GM19035 (cell line): ENCODE data around the gene PRKN.

Experiments
- ATAC-seq: cut with Tn5 transposase; IDR thresholded peaks from one replicate; pipeline ENCODE4 v1.9.1; 2021; ENCODE audit not compliant: unreplicated experiment

The PRKN gene

GRCh38 chr6:161749576-161749975 is 978.0 kb downstream of the PRKN start:
- ATAC-seq, result no peak

- ATAC-seq, result no peak
Observed at GRCh38 chr6:161748535-161749416, 978.8 kb downstream of the PRKN start.

DNA sequence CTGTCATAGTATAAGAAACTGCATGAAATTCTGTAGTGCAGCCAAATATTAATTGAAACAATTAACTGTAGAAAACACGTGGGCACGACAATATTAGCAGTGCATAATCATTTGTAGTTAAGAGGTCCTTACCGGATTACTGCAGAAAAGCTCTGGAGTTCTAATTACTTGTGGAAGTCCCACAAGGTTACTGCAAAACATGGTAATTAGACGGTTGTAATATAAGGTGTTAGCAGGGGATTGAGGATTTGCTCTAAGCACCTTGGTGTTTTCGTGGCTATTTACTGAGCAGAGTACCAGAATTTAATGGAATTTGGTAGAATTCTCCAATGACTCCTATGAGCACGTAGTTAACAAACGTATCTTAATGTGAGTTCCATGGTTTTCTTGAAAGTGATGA is 980.1 kb downstream of the PRKN start:
- ATAC-seq, result no peak

DNA sequence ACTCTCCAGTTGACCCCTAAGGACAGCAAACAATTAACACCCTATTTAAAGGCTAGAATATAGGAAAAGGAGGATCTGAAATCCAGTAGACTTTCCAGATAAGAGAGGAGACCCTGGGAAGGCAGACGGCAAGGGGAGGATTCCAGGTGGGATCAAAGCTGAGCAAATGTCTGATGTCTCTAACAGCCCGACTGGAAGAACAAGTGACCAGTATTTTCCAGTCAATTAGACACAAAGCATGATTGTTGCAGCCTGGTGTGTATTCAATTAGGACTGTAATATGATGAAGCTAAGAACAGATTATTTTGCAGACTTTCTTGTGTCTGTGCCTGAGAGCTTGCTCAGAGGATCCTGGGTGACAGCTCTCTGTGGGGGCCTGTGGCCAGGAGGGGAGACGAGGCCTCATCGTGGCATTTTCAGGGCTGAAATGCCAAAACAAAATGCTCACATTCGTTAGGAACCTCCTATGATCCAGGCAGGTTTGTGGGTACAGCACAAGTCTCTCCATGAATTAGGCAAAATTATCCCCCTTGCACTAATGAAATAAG is 981.9 kb downstream of the PRKN start:
- no peak for ATAC-seq

DNA sequence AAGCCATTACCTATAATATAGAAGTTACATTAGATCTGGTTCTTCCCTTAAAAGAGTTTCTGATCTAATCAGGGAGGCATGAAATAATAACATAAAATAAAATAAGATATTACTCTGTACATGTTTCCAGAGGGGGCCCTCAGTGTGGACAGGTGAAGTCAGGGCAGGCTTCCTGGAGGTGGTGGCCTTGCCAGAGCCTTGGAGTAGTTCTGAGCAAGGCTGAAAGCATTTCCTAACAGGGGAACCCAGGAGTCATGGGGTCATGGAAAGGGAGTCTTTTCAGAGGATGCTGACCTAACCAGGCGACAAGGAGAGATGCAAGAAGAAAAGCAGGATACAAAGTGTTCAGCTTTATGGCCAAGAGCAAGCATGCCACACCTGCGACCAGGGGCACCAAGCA is 982.4 kb downstream of the PRKN start:
- ATAC-seq, result no peak

- no peak for ATAC-seq
Observed at GRCh38 chr6:161744211-161745067, 983.1 kb downstream of the PRKN start.

DNA sequence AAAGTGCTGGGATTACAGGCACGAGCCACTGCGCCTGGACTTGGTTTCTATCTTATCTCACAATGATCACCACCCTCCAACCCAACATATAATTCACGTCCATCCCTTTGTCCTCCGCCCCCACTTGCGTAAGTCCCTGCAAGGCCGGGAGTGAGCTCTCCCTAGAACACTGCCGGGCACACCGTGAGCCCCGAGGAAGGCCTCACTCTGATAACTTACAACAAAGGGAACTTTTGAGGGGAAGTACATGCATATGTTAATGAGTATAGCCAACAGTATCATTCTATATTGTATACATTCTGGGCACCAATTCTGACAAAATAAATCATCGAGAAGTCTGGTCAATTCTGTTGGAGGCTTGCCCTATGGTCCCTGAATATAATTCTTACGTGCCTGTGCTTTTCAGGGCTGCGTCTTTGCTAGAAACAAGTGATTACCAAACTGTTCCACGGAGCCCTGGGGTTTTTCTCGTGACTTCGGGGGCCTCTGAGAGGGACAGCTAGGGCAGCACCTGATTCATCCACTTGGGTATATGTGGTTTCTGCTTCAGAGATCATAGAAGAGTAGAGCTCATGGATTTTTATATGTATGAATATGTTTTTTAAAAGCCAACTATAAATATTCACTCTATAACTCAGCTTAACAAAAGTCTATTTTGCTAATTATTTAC is 983.9 kb downstream of the PRKN start:
- no peak for ATAC-seq

DNA sequence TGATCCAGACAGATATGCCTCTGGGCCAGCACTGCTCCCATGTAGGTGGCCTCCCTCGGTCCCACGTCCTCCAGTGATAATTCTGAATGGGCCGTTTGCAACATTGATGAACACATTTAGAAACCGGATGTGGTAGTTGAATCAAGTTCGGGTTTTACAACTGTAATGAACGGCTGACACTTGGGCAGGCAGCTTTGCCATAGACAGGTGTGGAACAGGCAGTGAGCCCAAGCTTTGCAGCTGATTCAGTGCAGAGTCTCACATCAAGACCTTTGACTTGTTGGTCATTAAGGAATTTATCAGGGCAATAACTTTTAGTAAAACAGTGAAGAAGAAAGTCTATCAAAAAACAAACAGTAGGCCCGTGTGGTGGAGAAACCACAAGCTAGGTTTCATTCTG is 987.1 kb downstream of the PRKN start:
- no peak for ATAC-seq

- ATAC-seq, result no peak
Observed at GRCh38 chr6:161736781-161737292, 990.7 kb downstream of the PRKN start.

GRCh38 chr6:161736326-161736725 is 991.2 kb downstream of the PRKN start:
- ATAC-seq, result no peak

- no peak for ATAC-seq
Observed at GRCh38 chr6:161732594-161732993, 995.0 kb downstream of the PRKN start.

- no peak for ATAC-seq
Observed at GRCh38 chr6:161727083-161727833, 1000.3 kb downstream of the PRKN start.

DNA sequence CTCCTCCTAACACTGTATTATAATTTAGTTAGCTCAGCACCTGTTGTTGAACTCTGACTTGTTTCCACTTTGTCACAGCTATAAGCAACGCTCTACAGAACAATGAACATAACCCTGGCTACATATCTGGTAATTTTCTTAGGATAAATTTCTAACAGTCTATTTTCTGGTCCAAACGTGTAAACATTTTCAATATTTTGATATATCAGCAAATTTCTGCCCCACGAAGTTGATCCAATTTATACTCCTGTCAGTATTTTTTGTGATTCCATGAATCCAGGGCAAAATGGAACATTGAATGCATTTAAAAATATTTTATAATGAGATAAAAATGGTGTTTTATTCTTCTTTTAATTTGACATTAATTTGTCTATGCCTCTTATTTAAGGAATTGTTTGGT is 1005.2 kb downstream of the PRKN start:
- ATAC-seq, result no peak

DNA sequence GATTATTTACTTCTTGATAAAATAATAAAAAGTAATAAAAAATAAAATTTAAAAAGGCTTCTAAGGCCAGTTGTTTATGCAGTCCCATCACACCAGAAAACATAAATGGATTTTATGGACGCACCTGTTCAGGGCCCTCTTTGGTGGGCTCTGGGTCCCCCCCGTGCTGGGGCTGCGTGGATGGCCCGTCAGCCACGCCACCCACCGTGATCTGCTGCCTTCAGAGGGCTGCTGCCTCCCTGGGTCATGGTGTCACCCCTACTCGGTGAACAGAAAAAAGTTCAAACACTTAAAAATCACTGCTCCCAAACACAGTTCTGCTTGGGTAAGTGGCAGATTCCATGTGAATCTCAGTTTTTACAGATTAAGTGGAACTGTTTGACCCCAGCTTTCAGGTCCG is 1006.1 kb downstream of the PRKN start:
- ATAC-seq, result no peak

- ATAC-seq, result no peak
Observed at GRCh38 chr6:161716176-161716575, 1011.4 kb downstream of the PRKN start.

DNA sequence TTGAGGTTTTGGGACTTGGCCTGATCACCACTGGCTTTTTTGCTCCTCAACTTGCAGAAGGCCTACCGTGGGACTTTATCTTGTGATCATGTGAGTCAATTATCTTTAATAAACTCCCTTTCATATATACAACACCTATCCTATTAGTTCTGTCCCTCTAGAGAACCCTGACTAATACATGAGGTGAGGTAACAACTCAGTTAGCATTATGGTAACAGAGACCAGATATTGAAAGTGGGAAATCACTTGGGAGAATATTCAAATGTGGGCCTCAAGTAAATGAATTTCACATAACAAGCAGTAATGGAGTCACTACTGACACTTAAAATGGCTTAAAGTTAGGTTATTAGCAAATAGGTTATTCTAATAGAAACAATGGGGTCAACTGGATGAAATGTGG is 1015.6 kb downstream of the PRKN start:
- ATAC-seq, result no peak

DNA sequence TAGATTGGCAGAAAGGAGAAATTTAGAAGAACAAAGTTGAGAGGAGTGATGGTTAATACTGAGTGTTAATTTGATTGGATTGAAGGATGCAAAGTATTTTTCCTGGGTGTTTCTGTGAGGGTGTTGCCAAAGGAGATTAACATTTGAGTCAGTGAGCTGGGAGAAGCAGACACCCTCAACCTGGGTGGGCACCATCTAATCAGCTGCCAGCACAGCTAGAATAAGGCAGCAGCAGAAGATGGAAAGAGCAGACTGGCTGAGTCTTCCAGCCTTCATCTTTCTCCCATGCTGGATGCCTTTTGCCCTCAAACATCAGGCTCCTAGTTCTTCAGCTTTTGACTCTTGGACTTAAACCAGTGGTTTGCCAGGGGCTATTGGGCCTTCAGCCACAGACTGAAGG is 1016.1 kb downstream of the PRKN start:
- ATAC-seq, result no peak

- no peak for ATAC-seq
Observed at GRCh38 chr6:161710698-161711097, 1016.9 kb downstream of the PRKN start.

DNA sequence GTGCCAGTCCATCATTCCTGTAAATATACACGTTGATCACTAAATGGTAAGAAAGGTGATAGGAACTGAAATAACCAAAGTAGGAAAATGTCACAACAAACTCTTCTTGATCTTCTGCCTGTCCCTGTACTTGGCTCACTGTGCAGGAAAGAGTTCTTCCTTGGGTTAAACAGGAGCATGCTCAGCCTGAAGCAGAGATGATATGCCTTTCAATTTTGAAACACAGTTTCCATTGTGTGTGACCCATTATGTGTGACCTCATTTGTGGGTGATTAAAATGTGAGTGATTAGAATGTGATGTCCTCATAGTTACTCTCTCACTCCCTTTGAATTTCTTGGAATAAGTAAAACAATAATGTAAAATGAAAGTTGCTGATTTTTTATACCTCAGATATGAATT is 1026.5 kb downstream of the PRKN start:
- ATAC-seq, result no peak

GRCh38 chr6:161696801-161697200 is 1030.8 kb downstream of the PRKN start:
- ATAC-seq, result no peak
